Measurements from ENCODE around the gene TRABD.

The TRABD gene

DNA sequence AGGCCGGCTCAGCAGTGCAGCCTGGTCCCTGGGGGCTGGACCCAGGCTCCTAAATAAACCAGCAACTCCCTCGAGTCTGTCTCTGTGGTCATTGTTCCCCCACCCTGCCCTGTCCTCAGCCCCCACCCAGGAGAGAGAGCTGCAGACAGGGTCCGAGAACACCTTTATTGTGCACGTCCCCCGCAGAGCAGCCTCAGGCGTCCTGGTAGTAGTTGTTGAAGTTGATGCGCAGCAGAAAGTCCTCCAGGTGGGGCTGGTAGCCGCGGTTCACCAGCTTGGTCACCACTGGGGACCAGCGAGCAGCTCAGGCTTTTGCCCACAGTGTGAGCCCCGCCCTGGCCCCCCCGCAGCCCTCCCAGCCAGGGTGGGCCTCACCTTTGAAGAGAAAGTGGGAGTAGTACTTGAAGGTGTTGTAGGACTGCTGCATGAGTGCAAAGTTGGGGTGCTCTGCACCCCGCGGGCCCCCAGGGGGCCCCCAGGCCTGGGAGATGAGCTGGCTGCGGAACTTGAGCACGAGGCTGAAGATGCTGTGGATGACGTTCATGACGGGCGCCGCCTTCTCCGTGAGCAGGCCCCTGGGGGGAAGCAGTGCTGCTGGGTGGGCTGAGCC lies 31.9 kb downstream of the TRABD start:
- DNase-seq (ENCODE audit: low read depth in 2 of 2) = no peak

DNA sequence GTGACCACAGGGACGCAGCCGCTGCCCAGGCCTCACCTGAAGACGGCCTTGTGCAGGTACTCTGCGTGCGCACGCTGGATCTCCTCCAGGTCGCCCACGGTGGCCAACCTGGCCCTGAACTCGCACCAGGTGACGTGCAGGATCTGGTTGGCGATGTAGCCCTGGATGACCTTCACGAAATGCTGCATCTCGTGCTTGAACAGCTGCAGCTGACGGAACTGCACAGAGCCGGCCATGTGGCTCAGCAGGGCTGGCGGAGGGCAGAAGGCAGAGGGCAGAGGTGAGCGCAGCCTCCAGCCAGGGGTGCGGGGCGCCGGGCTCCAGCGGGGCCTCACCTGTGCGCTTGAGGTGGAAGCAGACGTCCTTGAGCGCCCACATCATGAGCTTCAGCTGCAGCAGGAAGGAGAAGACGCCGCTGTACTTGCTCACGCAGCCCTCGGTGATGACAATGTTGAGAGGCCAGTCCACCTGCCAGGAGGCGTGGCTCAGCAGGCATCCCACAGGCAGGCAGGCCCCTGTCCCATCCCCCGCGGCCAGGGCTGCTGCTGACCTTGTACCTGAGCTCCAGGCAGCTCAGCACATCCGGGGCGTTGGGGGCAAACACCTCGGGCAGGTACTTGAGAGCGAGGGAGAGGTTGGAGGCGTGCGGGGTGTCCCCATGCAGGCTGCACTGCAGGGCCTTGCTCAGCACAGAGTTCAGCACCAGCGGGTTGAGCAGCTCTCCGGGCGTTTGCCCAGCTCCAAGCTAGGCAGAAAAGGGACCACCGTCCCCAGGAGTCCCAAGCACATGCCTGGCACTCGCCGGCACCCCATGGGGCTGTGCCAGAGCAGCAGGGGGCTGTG lies 32.7 kb downstream of the TRABD start:
- no peak for DNase-seq (ENCODE audit: low read depth in 2 of 2)

DNA sequence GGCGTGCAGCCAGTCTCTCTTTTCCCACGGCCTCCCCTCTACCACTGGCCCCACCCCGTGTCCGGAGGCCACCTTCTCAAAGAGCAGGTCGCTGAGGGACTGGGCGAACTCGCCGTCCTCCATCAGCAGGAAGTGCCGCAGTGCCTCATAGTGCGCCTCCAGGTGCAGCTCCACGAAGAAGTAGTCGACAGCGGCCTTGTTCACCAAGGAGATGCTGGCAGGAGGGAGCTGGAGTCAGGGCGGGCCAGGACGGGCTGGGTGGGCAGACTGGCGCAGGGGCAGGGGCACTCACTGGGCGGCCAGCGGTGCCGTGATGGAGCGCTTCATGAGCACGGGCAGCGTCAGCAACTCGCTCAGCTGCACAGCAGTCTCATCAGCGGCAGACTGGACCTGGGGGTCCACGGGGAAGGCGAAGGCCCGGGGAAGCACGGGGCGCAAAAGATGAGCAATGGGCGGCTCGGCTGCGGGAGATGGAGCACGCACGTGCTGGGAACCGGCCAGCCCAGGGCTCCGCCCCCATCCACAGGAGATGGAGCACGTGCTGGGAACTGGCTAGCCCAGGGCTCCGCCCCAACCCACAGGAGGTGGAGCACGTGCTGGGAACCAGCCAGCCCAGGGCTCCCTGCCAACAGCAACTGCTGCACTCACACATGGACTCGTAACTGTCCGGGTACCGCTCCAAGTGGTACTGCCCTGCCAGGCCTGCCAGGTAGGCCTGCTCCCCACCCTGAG lies 33.4 kb downstream of the TRABD start:
- DNase-seq (ENCODE audit: low read depth in 2 of 2) = no peak

DNA sequence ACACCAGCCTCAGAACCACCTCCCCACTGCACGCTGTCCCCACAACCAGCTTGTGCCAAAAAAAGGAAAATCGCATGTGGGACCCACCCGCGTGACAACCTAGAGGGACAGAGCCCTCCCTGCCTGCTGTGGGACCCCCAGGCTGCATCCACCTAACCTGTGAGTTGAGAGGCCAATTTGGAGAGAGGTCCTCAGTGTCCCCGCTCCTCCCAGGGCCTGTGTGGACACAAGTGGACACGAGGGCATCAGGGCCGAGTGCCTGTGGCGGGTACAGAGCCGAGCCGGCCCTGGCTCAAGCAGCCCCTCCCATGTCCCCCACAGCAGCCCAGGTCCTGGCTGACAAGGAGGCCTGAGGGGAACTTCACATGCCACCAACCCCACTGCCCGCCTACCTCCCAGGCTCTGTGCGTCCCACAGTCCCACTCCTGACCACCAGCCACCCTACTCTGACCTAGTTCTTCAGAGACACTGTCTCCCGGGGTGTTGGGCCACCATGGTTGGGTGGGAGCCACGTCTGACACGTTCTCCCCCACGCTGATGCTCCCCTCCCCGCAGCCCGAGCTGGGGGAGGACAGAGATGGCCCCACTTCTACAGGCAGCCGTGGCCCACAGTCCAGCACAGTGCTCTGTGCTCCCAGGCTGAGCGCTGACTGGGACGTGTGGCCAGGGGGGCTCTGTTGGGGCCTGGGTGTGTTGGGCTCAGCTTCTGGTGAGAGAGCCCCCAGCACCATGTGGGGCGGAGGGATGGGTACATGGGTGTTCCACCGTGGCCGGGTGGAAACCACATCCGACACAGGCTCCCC lies 34.3 kb downstream of the TRABD start:
- no peak for DNase-seq (ENCODE audit: low read depth in 2 of 2)

DNA sequence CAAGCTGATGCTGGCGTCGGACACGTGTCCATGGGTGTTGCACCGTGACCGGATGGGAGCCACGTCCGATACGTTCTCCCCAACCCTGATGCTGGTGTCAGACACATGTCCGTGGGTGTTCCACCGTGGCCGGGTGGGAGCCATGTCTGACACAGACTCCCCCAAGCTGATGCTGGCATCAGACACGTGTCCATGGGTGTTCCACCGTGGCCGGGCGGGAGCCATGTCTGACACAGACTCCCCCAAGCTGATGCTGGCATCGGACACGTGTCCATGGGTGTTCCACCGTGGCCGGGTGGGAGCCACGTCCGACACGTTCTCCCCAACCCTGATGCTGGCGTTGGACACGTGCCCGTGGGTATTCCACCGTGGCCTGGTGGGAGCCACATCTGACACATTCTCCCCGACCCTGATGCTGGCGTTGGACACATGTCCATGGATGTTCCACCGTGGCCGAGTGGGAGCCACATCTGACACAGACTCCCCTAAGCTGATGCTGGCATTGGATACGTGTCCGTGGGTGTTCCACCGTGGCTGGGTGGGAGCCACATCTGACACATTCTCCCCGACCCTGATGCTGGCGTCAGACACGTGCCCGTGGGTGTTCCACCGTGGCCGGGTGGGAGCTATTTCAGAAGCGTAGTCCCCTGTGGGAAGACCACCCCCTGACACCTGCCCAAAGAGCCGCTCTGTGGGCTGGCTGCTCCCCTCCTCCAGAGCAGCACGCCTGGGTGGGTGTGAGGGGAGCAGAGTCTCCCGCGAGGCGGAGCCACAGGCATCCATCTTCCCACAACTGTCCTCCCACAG lies 35.1 kb downstream of the TRABD start:
- DNase-seq (ENCODE audit: low read depth in 2 of 2) = no peak

DNA sequence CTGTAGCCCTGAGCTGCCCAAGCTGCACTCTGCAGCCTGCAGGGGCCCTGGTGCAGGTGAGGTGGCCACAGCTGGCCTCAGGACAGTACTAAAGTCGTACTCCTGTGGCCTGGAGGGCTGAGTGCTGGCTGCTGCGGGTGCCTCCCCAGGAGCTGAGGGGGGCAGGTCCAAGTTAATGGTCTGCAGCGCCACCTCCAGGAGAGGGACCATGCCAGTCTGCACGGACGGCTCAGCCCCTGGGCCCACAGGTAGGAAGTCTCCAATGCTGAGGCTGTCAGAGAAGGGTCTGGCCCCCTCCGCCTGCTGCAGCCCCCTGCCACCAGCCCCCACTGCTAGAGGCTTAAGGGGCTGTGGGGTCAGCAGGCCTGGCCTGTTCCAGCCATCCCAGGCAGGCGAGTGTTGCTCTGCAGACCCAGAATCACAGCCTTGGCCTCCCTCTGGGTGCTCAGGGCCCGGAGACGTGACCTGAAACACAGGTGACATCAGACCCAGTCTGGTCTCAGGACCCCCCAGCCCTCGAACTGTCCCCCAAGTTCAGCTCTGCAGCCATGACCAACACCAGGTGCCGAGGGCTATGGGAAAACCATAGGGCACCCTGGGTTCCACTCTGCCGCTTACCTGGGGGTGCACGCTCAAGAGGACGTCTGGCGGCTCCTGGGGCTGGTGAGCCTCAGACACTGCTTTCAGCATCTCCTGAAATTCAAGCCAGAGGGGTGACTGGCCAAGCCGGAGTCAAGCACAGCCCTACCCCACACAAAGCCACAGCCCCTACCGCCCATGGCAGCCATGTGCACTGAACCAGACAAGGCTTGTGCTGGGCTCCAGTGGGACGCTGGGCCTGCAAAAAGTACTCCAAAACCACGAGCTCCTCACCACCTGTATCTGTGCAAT lies 35.9 kb downstream of the TRABD start:
- no peak for DNase-seq (ENCODE audit: low read depth in 2 of 2)

DNA sequence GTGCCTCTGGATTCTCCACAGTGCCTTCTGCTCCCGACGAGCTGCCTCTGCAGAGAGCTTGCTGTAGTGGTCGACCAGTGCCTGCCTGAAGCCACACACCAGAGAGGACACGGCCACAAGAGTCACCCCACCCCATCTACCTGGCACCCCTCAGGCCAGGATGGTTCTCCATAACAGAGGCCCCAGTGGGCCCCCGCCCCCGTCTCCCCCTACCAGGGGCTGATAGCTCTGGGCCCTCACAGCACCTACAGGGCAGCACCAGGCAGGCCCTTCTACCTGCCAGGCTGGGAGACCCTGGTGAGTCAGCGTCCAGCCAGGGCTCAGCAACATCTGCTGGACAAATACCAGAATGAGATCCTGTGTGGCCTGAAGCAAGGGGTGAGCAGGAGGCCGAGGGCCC lies 36.8 kb downstream of the TRABD start:
- DNase-seq (ENCODE audit: low read depth in 2 of 2) = no peak

DNA sequence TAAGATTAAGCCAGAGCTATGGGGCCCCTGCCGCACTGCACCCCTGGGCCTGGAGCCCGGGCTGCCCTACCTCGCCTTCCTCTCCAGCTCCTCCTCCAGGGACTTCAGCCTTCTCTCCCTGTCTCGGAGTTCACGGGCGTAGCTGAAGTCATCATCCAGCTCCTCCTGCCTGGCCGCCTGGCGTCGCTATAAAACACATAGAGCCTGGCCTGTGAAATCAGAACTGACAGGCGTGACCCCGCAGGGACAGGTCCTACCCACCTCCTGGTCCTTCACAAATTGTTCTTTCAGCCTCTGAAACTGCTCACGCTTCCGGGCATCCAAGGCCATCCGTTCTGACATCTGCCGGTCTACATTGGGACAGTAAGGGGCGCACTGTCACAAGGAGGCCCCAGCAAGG lies 38.4 kb downstream of the TRABD start:
- no peak for DNase-seq (ENCODE audit: low read depth in 2 of 2)

DNA sequence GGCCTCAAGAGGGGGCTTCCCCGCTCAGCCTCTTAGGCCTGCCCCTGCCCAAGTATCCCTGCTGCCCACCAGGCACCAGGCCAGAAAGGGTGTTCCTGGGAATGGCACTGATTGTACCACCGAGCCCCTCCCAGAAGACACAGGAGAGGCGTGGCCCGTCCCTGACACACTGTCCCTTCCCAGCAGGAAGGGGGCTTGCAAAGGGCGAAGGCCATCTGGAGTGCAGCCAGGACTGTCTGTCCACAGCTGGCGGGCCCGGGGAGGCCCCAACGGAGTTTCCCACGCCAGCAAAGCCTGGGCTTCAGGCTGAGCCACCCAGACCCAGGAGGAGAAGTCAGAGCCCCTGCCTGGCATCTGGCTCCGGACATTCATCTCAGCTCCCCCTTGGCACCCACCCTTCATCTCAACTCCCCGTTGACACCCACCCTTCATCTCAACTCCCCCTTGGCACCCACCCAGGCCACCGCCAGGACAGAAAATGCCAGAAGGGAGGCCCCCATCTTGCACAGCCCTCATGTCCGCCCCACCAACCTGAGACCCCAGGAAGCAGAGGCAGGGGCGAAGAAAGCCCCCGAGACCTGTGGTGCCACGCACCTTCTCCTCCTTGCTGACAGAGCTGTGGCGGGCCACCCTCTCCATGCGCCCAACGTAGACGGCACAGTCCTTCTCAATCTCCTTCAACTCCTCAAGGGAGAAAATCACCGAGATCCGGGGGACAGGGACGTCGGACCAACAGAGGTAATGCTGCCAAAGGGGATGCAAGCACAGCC lies 39.7 kb downstream of the TRABD start:
- no peak for DNase-seq (ENCODE audit: low read depth in 2 of 2)

DNA sequence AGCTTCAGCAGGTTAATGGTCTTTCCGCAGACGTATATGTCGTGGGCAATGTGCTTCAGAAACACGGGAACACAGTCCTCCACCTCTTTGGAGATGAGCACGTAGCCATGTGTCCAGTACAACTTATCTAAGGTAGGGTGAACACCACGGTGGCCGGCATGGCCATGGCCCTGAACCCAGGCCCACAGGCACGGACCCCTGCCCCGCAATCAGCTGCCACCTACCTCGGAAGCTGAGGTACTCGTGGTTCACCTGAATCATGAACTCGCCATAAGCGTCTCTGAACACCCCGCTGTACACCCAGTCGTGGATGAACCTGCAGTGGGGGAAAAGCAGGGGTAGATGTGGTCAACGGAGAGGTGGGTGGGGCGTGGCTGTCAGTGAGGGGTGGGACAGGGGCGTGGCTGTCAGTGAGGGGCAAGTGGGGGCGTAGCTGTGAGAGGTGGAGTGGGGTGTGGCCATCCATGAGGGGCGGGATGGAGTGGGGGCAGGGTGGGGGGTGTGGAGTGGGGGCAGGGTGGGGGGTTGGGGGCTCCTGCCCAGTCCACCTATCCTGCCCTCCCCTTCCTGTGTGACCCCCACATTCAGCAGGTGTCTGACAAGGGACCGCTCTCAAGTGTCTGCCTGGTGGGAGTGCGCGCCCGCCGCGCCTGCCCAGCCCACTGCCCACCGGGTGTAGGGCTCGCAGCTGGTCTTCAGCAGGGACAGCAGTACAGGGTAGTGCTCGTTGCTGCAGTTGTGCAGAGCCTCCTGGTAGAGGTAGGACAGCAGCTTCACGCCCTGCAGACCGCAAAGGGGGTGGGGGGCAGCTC lies 40.6 kb downstream of the TRABD start:
- DNase-seq (ENCODE audit: low read depth in 2 of 2) = no peak

DNA sequence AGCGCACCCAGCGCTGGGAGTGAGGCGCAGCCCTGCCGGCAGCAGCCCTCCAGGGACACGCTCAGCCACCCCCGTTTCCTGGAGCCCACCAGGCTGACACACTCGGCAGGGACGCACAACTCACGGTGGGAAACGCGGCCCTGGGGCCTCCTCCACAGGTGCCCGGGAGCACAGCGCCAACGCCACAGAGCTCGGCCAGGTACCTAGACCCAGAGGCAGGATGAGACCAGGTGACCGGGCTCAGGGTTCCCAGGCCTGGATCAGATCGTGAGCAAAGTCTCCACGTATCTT lies 41.1 kb downstream of the TRABD start:
- DNase-seq (ENCODE audit: low read depth in 2 of 2) = no peak

DNA sequence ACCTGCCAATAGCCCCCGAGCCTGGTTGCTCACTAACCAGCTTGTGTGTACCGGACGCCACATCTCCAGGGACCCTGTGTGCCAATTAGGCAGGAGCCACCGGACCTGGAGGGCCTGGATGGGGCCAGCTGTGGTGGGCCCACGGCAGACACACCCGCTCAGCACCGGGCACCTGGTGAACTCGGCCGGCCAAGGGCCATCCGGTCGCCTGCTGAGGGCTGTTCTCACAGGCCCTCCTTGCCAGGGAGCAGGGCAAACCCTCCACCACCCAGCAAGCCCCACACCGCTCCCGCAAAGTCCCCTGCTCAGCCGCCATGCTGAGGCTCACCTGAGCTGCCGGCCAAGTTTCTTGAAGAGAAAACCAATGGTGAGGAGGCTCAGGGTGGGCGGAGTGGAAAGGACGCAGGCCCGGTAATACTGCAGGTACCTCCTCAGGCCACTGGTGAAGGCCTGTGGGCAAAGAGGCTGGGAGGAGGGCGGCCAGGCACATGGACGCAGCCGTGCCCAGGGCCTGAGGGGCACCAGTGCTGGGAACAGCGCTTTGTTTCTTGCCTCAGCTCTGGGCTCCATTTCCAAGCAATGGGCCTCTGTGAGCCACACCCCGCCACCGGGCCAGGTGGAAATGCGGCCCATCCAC lies 42.0 kb downstream of the TRABD start:
- no peak for DNase-seq (ENCODE audit: low read depth in 2 of 2)

DNA sequence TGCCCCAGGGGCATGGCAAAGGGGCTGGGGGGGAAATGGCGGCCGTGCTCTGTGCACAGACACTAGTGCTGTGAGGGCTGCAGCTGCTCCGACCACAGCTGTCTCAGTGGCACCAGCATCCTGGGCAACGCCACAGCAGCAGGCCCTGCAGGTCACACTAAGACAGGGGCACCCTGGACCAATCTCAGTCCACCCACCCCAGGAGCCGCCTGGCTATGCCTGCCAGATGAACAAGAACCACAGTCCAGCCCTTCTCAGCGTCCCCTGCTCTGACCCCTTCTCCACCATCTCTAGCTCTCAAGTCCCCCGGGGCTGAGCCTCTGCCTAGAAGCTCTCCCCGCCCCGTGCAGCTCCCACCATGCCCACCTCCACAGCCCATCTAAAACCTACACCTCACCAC lies 42.7 kb downstream of the TRABD start:
- DNase-seq (ENCODE audit: low read depth in 2 of 2) = no peak

DNA sequence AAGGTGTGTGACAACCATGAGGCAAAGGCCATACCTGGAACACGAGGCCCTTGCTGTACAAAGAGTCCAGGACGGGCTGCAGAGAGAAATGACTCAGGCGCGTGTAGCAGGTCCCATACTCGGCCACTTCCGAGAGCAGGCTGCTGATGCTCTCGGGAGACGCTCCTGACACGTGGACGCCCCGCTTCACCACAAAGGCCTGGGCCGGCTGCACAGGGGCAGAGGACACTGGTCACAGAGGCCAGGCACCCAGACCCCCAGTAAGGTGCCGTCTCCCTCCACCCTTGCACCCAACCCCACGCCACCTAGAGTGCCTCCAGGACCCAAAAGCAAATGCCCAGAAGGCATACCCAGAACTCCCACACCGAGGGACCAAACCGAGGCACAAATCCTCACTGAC lies 43.7 kb downstream of the TRABD start:
- DNase-seq (ENCODE audit: low read depth in 2 of 2) = no peak

DNA sequence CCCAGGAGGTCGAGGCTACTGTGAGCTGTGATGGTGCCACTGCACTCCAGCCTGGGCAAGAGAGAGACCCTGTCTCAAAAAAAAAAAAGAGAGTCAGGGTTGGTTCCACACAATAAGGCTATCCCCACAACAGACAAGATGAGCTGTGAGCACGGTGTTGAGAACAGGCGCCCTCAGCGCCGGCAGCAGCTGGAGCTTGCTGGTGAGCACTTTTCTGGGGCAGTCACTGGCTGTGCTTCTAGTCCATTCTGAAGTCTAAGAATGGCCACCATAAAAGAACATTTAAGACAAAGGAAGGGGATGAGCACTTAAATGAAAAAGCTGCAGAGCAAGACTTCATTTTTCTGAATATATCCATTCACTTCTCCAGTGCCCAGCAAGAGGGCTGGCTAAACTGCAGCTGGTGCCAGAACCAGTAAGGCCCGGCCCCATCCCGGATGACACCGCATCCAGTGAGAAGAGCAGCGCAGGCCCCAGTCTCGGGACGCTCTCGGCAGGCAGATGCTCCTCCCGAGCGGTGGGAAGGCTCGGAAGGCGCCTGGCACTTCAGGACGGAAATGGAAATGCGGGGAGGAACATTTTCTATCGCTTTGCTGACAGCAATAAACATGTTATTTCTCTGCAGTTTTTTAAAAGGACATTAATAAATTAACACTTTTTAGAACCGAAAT lies 46.9 kb downstream of the TRABD start:
- no peak for DNase-seq (ENCODE audit: low read depth in 2 of 2)

DNA sequence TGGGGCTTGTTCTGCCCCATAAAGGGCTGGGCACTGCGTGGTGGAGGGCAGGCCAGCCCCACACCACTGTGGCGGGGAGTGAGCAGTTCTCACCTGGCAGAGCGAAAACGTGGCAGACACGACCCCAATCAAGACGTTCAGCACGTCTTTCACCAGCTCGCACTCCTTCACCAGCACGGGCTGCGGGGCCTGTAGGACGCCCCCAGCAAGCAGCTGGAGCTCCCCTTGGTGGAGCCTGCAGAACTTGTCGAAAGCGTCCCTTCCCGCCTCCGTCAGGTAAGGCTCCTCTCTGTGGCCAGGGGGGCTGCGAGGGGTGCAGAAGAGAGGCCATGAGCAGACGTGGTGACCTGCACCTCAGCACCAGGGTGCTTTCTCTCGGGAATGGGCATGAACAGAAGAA lies 47.5 kb downstream of the TRABD start:
- no peak for DNase-seq (ENCODE audit: low read depth in 2 of 2)

DNA sequence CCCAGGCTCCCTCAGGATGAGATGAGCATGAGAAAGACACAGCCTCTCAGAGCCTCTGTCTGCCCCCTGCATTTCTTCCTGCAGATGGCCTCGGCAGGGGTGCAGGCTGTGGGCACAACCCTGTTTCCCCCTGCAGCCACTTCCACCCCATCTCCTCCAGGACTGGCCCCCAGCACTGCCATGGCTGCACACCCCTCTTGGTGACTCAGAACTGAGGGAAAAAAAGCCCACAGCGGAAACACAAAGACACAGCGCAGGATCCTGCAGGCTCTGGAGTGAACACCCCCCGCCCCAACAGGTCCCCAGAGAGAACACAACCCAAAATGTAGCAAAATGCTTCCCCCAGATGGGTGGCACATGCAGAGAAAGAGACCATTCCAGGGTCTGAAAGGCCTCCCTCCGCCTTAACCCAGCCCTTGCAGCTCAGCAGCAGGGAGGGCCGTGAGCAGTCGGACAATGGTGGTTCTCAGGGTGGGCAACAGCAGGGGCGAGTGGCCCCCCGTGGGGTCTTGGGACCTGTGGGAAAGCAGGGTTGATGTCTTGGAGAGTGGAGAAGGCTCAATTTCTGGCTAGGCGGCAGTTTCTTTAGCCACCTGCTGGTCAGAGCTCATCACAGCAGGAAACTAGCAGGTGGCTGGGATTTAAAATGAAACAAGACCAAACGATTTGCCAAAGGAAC lies 51.2 kb downstream of the TRABD start:
- DNase-seq (ENCODE audit: low read depth in 2 of 2) = no peak

Data from stimulated activated CD4-positive, alpha-beta T cell treated with anti-CD3 and anti-CD28 coated beads, Interleukin-15, amount 100 ng/mL, for 48 hours (primary cell).